Erythroblast (primary cell): ENCODE data around the gene ZNF687.

Experiments used
- DNase-seq, 2 experiments: peaks; one replicate each; lab custom pipeline; 2025; lab: John Stamatoyannopoulos, UW
- GATA1 ChIP-seq: IDR thresholded peaks from 2 replicates; pipeline ENCODE4 v1.6.1; 2011; ENCODE audit warnings: low read depth, mild to moderate bottlenecking, control low read depth, low read length, moderate library complexity
- POLR2A ChIP-seq: IDR thresholded peaks from 2 replicates; pipeline ENCODE4 v1.6.1; 2011; ENCODE audit warnings: mild to moderate bottlenecking, low read length

ZNF687 gene

DNA sequence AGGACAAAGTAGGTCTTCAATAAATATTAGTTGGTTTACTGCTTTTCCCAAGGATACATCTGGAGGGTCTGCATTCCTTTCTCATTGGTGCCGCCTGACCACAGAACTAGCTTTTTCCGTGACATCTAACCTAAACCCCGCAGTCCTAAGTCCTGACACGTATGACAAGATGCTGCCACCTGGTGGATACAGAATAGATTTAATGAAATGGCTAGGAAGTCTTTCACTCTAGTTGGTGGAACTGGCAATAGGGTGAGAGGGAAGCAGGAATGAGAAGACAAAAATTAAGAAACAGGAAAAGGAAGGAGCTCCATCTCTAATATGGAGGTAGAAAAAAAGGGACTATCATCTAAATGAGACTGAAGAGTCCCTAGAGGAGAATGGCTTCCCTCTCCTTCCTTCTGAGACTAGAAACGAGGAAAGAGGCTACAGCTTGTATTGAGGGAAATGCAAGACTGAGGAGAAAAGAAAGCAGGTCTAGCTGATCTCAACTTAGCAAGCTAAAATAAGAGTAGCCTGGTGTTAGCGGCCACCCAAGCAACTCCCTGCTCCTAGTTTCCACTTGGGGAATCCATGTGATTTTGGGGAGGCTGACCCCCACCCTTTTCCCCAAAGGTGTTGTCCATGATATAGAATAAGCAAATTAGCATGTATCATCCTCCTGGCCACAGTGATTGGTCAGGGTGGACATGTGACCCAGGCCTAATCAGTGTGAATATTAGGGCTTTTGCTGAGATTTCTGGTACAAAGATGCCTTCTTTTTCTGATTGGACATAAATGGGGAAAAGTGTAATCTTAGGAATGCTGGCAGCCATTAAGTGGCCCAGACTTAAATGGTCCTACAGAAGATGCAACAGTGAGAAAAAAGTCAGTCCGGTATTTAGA is 59.0 kb downstream of the ZNF687 start:
- peak; percentile 82 to 88 for DNase-seq
- TF ChIP-seq GATA1 (no peak), POLR2A (peak; percentile 19)
